Activated CD8-positive, alpha-beta memory T cell treated with anti-CD3 and anti-CD28 coated beads, Interleukin-2, amount 10 ng/mL, durations not matched to agents 7 days and 5 days (primary cell): ENCODE results near the gene EOLA2. TPM values are rescaled to one million over a fixed set of nuclear protein-coding genes. Genes with fewer than 3 reads are reported as not detected.
A peak's percentile ranks its signal among the peaks of the same experiment; 100 is the strongest.
"Not testable (repeated sequence)": the region's sequence is repeated elsewhere in the genome, so short reads cannot be mapped to it uniquely, and the experiment has no call there.

Experiments
- ATAC-seq: fragments of 150-1000 bp; cut with Tn5 transposase; one replicate; pipeline ENCODE4 v1.10.0; 2021; ENCODE audit warnings: moderate library complexity
- CTCF ChIA-PET: fragments of 350-600 bp; sonication (Branson Sonifier 250); formaldehyde crosslinking; loops from one replicate; lab custom pipeline; 2021; ENCODE audit warnings: antibody characterized with exemption; lab: Charles Lee
- DNase-seq: peaks from one replicate; pipeline ENCODE4 v3.0.0-alpha.2; 2020
- H3K27ac Mint-ChIP-seq: one replicate; pipeline ENCODE4 v1.8.0; 2021; ENCODE audit warnings: mild to moderate bottlenecking, mixed read lengths
- H3K27me3 Mint-ChIP-seq: one replicate; pipeline ENCODE4 v1.8.0; 2021; ENCODE audit warnings: mixed read lengths
- H3K36me3 Mint-ChIP-seq: one replicate; pipeline ENCODE4 v1.8.0; 2021; ENCODE audit warnings: mild to moderate bottlenecking, mixed read lengths
- H3K4me1 Mint-ChIP-seq: one replicate; pipeline ENCODE4 v1.8.0; 2021; ENCODE audit warnings: mixed read lengths
- H3K4me3 Mint-ChIP-seq: one replicate; pipeline ENCODE4 v1.8.0; 2021; ENCODE audit warnings: mild to moderate bottlenecking, moderate library complexity, mixed read lengths
- H3K9me3 Mint-ChIP-seq: one replicate; pipeline ENCODE4 v1.8.0; 2022; ENCODE audit warnings: low read depth, mixed read lengths
- total RNA-seq, 2 experiments: library from RNA; stranded (reverse); gene quantifications; one replicate each; pipeline ENCODE4 v1.2.3, GENCODE V29; 2021

Gene EOLA2
- 10 to 100 TPM; 53.4 to 73.7 TPM for total RNA-seq

DNA sequence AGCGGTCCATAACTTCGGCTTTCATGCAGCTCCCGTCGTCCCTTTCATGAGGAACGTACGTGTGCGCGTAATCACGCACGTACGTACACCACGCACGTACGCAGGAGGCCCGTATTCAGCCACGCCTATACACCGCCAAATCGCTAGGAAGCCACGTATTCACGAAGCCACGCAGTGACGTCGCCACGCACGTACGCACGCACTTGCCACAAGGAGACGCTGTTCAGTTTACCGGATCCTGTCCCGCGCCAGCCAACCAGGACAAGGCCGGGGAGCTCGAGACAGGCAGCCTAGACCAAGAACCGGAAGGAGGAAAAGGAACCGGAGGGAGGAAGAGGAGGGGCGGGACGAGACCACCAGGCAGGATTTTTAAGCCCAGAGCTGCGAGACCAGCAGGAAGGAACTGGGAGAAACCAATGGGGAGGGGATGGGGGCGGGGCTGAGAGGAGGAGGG, at the start of gene EOLA2:
Gene EOLA2, minus strand, starts transcription at position 65 of the 454 bp plus-strand sequence. CDS start 4,617 bp downstream, outside the sequence.
- Mint-ChIP-seq H3K4me3 (peak within 1 kb of the TSS; percentile 85), H3K9me3 (no peaks in the 10 kb centered on the region), H3K4me1 (peaks cover 7% of the 10 kb centered on the region), H3K27ac (peak within 1 kb of the TSS; percentile 97), H3K36me3 (peaks cover 5% of the 10 kb centered on the region), H3K27me3 (no peaks in the 10 kb centered on the region)
- ATAC-seq = peak; percentile 52
- CTCF ChIA-PET = interaction anchor here (0.6 to 2.3 kb wide), 6 partner anchors 13 to 426 kb away, joined by 3 to 9 read pairs (median 4); partner anchors contain the start of gene EOLA1
- DNase-seq = peak; percentile 97

DNA sequence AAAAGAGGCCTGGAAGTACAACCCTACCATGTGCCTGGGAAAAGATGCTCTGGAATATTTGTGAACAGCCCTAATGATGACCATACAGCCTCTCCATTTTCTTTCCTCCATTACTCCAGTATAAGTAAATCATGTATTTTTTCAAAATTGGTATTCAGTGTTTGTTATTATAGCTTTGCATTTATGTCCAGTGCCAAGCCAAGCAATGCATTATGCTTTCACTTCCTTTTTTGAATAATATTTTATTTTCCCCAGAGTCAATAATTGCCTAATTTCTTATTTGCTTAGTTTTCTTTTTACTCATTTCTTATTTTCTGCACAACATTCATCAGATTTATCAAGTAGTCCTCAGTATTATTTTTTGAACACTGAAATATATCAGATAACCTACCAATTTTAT, 49.3 kb upstream of the EOLA2 start:
- peaks cover 2% of the 10 kb centered on the region for H3K36me3 Mint-ChIP-seq
- CTCF ChIA-PET = no interaction called here
- H3K4me1 Mint-ChIP-seq = peaks cover 3% of the 10 kb centered on the region
- ATAC-seq (no peak), DNase-seq (no peak)
- no peaks in the 10 kb centered on the region for H3K9me3 Mint-ChIP-seq
- H3K4me3 Mint-ChIP-seq = no peak overlapping the region
- H3K27me3 Mint-ChIP-seq = no peaks in the 10 kb centered on the region
- H3K27ac Mint-ChIP-seq = no peak overlapping the region

DNA sequence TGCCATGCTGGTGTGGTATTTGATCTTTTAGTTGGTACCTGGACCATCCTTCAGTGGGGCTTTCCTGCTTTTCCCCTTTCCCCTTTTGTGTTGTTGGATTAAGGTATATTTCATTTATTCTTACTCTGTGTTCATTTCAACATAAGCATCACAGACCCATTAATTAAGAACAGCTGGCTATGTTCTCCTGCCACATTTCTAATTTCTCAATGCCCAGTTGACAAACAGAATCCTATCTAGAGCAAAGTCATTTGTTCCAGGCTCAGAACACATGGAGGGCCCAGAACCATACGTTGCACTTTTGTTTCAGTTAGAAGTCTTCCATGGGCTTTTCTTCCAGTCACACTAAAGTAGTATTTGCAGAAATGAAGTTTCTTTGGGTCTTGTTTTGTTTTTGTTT, 46.1 kb upstream of the EOLA2 start:
- DNase-seq (no peak), ATAC-seq (no peak)
- CTCF ChIA-PET = no interaction called here
- Mint-ChIP-seq H3K36me3 (no peaks in the 10 kb centered on the region), H3K27me3 (no peaks in the 10 kb centered on the region), H3K4me3 (no peak overlapping the region), H3K9me3 (no peaks in the 10 kb centered on the region), H3K4me1 (no peaks in the 10 kb centered on the region), H3K27ac (no peak overlapping the region)

DNA sequence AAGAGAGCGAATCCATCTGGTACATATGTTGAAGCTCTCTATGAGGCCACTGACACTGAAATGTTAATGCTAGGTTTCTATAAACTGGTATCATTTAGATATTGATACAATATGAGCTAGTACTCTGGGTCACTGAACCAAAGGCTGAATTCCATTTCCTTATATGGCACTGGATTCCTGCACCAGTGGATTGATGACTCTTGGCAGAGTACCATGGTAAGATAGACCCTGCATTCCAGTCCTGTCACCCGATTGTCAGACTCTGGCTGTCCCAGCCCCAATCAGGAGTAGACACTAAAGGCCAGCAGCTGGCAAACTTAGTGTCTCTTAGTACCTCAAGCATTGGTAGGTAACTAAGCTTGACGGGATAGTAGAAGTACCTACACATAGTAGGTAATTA, 44.0 kb upstream of the EOLA2 start:
- H3K4me3 Mint-ChIP-seq = no peak overlapping the region
- ATAC-seq (no peak), DNase-seq (no peak)
- H3K27me3 Mint-ChIP-seq = no peaks in the 10 kb centered on the region
- no peaks in the 10 kb centered on the region for H3K36me3 Mint-ChIP-seq
- no peaks in the 10 kb centered on the region for H3K9me3 Mint-ChIP-seq
- CTCF ChIA-PET = no interaction called here
- H3K27ac Mint-ChIP-seq = no peak overlapping the region
- no peaks in the 10 kb centered on the region for H3K4me1 Mint-ChIP-seq

DNA sequence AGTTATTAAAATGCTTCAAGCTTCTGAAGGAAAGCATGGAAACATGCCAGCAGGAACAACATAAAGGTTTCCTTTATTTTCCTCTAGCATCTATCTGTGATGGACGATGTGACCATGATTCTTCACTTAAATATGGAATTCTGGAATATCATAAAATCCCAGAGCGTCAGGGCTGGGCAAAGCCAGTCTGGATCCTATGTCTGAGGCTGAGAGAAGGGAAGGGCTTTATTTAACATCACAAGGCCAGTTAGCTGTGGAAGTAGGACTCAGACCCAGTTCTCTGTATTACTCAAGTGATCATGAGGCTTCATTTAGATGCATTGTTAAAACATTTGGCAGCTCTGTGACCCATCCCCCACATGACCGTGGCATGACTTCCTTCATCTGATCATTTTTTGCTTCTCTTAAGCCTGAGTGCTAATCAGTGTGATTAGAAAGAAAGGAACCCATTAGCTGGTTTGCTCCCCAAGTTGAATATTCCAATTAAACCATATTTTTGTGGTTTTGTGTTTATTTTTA, 40.9 kb upstream of the EOLA2 start:
- Mint-ChIP-seq H3K4me1 (no peaks in the 10 kb centered on the region), H3K4me3 (no peak overlapping the region), H3K36me3 (no peaks in the 10 kb centered on the region), H3K27ac (no peak overlapping the region), H3K27me3 (no peaks in the 10 kb centered on the region), H3K9me3 (no peaks in the 10 kb centered on the region)
- ATAC-seq (no peak), DNase-seq (no peak)
- CTCF ChIA-PET = no interaction called here

DNA sequence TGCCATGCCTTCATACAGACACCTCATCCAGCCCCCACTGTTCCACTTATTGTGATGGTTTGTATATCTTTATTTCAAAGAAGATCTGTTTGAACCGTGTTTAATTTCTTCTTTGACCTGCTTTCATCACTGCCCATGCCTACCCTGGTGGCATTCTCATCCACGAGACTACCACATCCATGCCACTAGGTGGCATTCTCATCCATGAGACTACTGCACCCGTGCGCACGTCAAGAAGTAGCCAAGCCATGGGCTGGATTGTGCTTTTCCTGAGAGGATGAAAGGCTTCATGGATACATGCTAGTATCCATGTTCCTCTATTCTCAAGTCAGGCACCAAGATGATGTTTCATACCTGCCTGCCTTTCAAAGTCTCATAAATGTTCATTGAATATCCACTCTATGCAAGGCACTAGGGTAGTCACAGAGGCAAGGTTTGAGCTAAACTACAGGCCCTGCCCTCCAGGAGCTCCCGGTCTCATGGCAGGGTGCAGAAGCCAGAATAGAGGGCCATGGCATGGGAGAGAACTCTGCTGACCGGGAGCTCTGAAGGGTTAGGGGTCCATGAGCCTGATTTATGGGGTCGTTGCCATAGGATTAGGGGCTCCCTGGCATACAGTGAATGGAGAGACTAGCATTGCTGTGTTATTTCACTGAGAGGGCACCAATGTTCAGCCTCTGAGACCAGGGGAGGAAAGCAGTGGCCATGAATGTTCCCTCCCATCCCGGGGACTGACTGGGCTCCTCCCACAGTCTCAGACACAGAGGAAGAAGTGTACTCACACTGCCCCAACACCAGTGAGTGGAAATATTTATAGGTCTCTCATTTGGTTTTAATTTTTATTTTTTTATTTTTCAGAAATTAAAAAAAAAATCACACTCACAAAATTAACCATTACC, 24.8 kb upstream of the EOLA2 start:
- peak; percentile 66 for ATAC-seq
- CTCF ChIA-PET = interaction anchor here (0.7 kb wide), 1 partner anchor 402 kb away, joined by 4 read pairs; no protein-coding TSS in a partner anchor
- Mint-ChIP-seq H3K9me3 (no peaks in the 10 kb centered on the region), H3K4me3 (no peak overlapping the region), H3K36me3 (peaks cover 7% of the 10 kb centered on the region), H3K27me3 (no peaks in the 10 kb centered on the region), H3K27ac (no peak overlapping the region), H3K4me1 (peaks cover 7% of the 10 kb centered on the region)
- DNase-seq = peak; percentile 48

DNA sequence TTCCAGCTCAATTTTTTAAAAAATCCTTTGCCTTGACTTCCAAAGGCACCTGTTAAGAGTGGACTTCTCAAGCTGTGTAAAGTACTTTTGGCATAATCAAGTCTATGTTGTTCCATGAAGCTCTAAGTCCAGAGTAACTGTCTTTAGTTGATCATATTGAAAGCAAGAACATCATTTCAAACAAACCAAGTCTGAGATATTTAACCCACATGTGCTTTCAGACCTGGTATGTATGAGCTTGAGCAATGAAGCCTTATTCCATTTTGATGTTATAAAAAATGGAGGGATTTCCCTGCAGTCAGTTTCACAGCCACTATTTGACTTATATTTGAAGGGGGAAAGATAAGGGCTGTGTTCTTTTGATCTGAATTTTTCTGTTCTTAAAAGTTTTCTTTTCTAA, 23.7 kb upstream of the EOLA2 start:
- ATAC-seq = no peak
- no peaks in the 10 kb centered on the region for H3K27me3 Mint-ChIP-seq
- DNase-seq = no peak
- H3K36me3 Mint-ChIP-seq = peaks cover 3% of the 10 kb centered on the region
- peaks cover 2% of the 10 kb centered on the region for H3K4me1 Mint-ChIP-seq
- H3K4me3 Mint-ChIP-seq = no peak overlapping the region
- no peaks in the 10 kb centered on the region for H3K9me3 Mint-ChIP-seq
- no peak overlapping the region for H3K27ac Mint-ChIP-seq
- CTCF ChIA-PET = no interaction called here

DNA sequence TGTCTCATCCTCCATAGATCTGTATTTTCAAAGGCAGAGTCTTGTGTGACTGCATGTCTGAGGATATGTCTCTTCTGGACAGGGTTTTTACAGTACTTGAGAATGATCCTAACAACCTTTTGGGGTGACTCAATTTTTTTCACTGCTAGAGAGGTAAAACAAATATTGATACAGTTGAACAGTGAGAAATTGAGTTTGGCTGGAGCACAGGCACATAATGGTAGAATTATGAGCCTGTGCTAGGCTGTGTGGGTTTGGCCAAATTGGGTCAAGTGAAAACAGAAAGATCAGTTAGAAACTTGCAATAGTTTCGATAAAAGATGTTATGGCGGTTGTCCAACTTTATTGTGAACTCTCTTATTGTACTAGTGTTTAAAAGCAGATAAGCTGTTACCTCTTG, 23.3 kb upstream of the EOLA2 start:
- Mint-ChIP-seq H3K27me3 (no peaks in the 10 kb centered on the region), H3K4me3 (no peak overlapping the region), H3K9me3 (no peaks in the 10 kb centered on the region), H3K4me1 (no peaks in the 10 kb centered on the region), H3K27ac (no peak overlapping the region), H3K36me3 (peaks cover 3% of the 10 kb centered on the region)
- CTCF ChIA-PET = no interaction called here
- no peak for ATAC-seq
- DNase-seq = no peak

DNA sequence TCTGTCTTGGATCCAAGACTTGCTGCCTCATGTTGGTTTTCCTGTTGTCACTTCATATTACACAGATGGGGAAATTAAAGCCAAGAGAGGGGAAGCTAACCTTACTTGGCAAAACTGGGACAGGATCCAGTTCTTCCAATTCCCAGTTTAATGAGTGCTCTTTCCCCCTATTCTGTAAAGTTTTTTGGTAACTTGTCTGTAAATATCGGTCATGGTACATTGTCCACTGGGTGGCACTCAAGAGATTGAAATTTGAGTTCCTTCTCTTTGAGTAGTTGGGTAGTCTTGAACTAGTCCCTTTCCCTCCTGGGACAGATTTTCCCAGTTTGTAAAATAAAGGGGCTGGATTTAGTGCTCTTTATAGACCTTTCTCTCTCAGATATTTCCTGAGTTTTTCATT, 12.4 kb upstream of the EOLA2 start:
- ATAC-seq = no peak
- no peak overlapping the region for H3K4me3 Mint-ChIP-seq
- DNase-seq = no peak
- H3K27ac Mint-ChIP-seq = no peak overlapping the region
- H3K4me1 Mint-ChIP-seq = no peaks in the 10 kb centered on the region
- H3K9me3 Mint-ChIP-seq = no peaks in the 10 kb centered on the region
- H3K27me3 Mint-ChIP-seq = no peaks in the 10 kb centered on the region
- peaks cover 2% of the 10 kb centered on the region for H3K36me3 Mint-ChIP-seq
- CTCF ChIA-PET = interaction anchor here (1.0 to 1.5 kb wide), 4 partner anchors 11 to 770 kb away, joined by 3 to 5 read pairs (median 4); partner anchors contain the start of gene MAMLD1

DNA sequence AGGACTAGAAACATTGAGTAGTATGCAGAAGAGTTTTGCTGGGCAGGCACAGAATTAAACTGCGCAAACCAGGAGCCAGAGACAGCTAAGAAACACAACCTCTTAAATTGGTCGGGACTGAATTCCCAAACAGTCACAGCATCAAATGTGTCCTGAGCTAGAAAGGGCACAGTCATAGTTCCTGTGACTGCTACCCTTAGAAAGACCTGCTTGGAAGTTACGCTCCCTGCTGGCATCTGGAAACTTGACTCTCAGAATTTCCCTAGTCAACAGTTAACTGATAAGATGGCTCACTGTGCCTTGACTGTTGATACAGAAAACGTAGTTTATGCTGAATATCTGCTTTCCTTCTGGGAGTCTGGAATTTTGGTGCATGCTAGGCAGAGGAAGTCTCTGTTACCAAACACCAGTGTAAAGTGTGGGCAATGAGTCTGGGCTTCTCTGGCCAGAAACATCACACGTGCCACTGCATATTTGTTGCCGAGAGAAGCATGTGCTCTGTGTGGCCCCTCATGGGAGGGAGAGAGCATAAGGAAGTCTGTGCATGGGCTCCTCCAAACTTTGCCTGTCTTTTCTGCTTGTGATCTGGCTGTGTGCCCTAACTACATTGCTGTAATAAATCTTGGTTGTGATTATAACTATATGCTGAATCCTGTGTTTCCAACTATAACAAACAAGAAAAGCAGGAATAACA, 11.6 kb upstream of the EOLA2 start:
- Mint-ChIP-seq H3K4me3 (no peak overlapping the region), H3K36me3 (peaks cover 2% of the 10 kb centered on the region), H3K4me1 (no peaks in the 10 kb centered on the region), H3K27ac (no peak overlapping the region), H3K27me3 (no peaks in the 10 kb centered on the region), H3K9me3 (no peaks in the 10 kb centered on the region)
- ATAC-seq = no peak
- DNase-seq = no peak
- CTCF ChIA-PET = interaction anchor here (1.0 to 1.1 kb wide), 3 partner anchors 10 to 771 kb away, joined by 3 to 5 read pairs (median 5); partner anchors contain the start of gene MAMLD1

DNA sequence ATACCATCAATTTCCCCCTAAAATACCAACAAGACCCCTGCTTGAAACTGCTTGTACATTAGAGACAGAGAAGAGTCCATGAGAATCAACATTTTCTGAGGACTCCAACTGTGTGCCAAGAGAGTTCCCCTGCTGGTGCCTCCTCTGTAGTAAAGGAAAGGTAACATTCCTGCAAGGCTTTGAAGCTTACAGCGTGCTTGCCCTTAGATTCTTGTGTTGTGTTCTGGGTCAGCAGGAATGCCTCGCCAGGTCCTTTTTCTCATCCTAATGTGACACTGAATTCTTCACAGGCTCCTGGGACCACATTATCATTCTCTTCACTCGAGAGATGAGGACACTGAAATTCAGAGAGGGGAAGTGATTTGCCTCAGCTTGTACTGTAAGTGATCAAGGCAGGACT, 9.7 kb upstream of the EOLA2 start:
- H3K27me3 Mint-ChIP-seq = no peaks in the 10 kb centered on the region
- no peak overlapping the region for H3K4me3 Mint-ChIP-seq
- no peaks in the 10 kb centered on the region for H3K9me3 Mint-ChIP-seq
- DNase-seq (no peak), ATAC-seq (no peak)
- no peak overlapping the region for H3K27ac Mint-ChIP-seq
- no peaks in the 10 kb centered on the region for H3K4me1 Mint-ChIP-seq
- peaks cover 2% of the 10 kb centered on the region for H3K36me3 Mint-ChIP-seq
- CTCF ChIA-PET = interaction anchor here (1.2 kb wide), 1 partner anchor 76 kb away, joined by 3 read pairs; no protein-coding TSS in a partner anchor

DNA sequence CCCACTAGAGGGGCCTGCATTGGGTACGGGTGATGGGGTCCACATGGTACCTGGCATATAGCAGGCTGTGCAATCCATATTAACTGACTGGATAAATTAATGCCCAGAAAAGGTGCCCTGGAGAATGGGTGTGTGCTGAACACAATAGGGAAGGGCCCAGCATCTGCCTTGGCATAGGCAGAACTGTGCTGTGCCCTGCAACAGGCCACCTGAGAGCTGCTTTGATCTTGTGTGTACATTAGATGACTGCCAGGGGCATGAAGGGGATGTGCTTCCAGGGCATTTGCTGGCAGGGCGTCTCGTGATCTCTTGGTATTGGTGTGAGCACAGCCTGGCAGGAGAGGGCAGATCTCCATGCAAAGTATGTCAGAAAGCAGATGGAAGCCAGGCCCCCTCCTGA, 8.6 kb upstream of the EOLA2 start:
- not testable (repeated sequence) for H3K4me1 Mint-ChIP-seq

DNA sequence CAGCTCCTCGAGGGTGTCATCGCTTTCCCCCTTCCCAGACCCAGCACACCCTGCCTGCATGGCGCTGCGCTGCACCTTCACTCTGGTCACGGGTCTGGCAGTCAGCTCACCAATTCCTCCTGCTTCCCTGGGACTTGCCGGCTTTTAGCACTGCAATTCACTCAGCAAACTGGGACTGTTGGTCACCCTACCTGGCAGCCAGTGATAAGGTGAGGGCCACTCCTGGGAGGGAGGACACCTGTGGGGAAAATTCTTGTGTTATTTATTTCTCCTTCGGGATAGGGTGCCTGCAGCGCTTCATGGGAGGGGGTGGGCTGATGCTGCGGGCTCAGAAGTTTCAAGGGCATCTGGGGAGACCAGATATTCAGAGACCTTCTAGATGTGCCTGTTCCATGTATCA, 7.5 kb upstream of the EOLA2 start:
- H3K9me3 Mint-ChIP-seq, H3K4me3 Mint-ChIP-seq, DNase-seq, H3K36me3 Mint-ChIP-seq, H3K27me3 Mint-ChIP-seq, H3K4me1 Mint-ChIP-seq, ATAC-seq, H3K27ac Mint-ChIP-seq, CTCF ChIA-PET: not testable (repeated sequence)

More for the DNA sequence above, 8.6 kb upstream of the EOLA2 start:
- H3K4me3 Mint-ChIP-seq, CTCF ChIA-PET, H3K27me3 Mint-ChIP-seq, H3K36me3 Mint-ChIP-seq, ATAC-seq, H3K9me3 Mint-ChIP-seq, DNase-seq, H3K27ac Mint-ChIP-seq: not testable (repeated sequence)
